ENCODE results near the gene SLC22A12.
"Not testable (repeated sequence)": the region's sequence is repeated elsewhere in the genome, so short reads cannot be mapped to it uniquely, and the experiment has no call there.

The SLC22A12 gene

GRCh38 chr11:64590763-64591221 lies at the start of gene SLC22A12:
SLC22A12 (plus strand) TSS chr11:64591220; CDS start chr11:64591557, 337 bp downstream.
- no peak for DNase-seq

DNA sequence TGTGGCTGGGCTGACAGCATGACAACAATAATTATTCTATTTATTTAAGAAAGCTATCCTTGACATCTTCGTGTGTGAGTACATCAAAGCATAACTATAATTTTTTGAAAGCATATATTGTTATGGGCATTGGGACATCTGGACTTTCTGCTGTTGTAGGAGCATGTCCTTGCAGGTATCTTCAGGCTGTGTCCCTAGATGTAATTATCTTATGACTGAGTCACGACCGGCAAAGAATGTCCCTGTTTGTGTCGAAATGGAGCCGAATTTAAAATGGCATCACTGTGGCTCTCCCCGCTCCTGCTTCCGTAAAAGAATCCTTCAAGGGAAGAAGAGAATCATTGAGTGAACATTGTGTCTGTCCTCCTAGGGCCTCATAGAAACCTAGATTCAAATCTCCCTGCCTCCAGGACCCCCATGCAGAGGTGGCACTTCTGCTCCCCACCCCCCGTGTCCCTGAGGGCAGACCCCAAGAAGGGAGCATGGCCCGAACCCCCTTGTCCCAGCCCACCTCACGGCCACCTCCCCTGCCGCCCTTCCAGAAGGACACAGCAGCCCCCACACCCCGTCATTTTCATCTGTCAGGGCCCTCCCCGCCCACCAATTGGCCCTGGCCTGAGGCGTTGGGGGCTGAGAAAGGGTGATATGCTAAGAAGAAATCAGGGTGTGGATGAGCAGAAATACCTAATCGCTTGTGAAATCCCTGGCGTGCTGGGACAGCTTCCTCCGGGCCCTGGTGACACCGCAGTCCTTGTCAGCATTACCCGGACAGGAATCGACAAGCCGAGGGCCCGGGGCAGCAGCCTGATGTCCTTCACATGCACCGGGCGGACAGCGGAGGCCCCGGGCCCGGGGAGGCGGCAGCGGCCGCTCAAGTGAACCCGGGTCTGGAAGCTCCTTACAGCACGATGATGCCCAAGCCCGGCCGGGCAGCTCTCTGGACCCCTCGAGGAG lies 48.6 kb upstream of the SLC22A12 start:
- no peak for DNase-seq

DNA sequence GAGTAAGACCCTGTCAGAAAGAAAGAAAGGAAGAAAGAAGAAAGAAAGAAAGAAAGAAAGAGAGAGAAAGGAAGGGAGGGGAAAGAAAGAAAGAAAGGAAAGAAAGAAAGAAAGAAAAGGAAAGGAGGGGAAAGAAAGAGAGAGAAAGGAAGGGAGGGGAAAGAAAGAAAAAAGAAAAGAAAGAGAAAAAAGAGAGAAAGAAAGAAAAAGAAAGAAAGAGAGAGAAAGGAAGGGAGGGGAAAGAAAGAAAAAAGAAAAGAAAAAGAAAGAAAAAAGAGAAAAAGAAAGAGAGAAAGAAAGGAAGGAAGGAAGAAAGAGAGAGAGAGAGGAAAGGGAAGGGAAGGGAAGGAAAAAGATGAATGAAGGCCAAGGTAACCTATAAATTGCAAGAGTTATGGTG lies 47.2 kb upstream of the SLC22A12 start:
- no peak for DNase-seq

DNA sequence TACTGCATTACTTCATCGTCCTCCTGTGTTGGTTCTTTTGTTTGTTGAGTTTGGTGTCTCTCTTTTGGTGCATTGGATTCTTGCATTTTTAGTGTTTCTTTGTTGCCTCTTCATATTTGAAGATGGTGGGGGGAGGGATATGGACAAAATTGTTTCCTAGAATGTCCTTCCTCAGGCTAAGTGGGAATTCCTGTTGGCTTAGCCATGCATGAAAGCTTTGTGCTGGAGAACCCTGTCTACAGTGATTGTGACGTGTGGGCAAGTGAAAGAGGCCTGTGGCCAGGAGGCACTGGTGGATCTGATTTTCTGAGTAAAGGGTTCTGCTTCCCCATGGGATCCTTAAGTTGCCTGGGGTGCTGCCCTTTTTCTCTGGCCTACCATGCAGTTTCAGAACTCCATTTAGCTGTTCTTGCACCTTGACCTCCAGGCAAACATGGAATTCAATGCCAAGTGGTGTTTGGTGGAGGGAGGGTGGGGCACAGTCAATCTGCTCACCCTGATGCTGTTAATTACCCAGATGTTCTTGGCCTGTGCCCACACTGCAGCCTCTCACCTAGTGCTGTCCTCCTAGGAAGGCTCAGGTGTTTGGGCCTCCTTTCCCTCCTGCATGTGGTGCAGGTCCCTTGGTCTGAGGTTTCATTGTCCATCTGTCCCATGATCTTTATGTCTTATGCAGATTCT lies 46.3 kb upstream of the SLC22A12 start:
- no peak for DNase-seq

DNA sequence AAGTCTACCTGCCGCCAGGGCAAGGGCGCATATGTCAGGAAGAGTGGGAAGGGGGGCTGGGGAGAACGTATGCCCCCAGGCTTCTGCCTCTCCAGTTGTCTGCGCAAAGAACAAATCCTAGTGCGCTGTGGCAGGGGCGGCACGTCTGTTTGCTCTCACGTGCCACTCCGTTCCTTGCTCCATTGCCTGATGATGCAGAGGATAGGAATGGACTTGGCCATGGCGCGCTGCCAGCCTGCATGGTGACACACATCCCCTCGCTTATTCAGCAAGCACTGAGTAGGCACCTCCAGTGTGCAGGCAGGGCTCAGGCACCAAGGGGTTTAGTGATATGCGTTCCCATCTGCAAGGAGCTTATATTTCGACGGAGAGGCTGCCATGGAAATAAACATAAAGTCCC lies 45.4 kb upstream of the SLC22A12 start:
- DNase-seq: no peak

- DNase-seq: no peak
Measured at GRCh38 chr11:64546176-64546575, 44.8 kb upstream of the SLC22A12 start.

DNA sequence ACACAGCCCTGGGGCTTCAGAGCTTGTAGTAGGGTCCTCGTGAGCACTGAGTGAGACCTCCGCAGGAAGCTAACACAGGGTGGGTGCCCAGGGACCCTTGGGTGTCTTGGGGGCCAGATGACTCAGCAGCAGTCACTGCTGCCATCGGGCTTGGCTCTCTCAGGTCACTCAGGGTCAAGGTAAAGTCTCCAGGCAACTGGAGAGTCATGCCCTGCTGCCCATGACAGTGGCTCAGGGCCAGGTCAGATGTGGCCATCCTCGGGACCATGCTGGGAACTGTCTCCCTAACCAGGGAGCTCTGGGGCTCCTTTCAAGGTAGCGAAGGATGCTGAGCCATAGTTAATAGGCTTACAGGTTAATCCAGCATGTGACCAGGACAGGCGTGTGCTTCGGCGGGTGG lies 44.4 kb upstream of the SLC22A12 start:
- no peak for DNase-seq

DNA sequence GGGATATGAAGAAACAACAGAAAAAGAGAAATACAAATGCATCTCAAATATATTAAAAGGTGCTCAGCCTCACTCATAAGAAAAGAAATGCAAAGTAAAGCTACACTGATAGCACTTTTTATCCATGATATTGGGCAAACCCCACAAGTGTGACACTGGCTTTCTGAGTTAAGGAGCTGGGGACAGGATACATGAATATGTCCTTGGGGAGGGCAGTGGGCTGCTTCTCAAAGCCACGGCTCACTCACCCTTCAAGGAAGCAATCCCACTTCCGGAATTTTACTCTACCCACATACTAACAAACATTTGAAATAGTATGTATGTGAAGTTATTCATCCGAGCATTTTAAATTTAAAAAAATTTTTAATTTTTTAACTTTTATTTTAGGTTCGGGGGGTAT lies 41.1 kb upstream of the SLC22A12 start:
- no peak for DNase-seq

DNA sequence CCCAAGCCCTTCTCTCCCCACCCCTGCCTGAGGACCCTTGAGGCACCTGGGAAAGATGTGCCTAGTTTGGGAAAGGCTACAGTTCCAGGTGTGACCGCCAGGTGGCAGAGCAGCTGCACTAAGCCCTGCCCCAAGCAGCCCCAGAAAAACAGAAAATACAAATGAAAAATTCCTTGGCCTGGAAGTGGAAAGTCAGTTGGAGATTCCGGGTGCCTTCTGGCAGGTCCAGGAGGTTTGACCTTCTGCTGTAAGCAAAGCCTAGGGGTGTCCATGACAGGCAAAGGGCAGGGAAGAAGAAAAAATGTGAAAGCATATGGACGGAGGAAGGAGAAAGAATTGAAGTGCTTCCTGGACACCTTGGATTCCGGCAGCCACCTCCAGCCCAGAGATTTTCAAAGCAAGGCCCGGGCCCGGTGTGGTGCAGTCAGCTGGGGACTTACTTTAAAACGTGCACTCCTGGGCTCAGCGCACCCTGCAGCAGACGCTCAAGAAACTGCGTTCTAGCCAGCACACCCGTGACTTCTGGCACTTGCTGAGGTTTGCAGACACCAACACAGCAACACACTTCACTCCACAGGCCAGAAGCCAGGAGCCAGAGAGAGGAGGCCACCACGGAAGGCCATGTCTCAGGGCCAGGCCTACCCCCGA lies 37.3 kb upstream of the SLC22A12 start:
- DNase-seq: peak; percentile 14 to 48 (median 39)

- DNase-seq: no peak
Measured at GRCh38 chr11:64556044-64556720, 34.8 kb upstream of the SLC22A12 start.

GRCh38 chr11:64556721-64557250 lies 34.2 kb upstream of the SLC22A12 start:
- no peak for DNase-seq

DNA sequence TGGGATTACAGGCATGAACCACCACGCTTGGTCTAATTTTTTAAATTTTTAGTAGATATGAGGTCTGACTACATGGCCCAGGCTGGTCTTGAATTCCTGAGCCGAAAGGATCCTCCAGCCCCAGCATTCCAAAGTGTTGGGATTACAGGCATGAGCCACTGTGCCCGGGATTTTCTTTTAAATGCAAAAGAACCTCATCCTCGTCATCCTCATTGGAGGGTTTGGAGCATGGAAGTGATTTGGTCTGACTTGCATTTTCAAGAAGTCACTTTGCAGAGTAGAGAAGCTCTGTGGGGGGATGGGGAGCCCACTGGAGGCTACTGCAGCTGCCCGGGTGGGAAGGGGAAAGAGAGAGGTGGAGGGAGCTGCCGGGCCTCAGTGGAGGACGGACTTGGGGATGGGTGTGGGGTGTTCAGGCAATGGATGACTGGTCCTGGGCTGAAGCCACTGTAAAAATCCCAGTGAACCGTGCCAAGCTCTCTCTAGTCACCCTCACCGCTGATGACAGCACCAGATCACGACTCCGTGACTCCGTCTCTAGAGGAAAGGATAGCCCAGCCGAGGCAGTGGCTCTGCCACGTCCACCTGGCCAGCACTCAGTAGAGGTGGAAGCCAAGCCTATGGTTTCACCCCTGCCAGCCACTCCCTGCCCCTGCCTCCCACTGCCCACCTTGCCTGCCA lies 32.8 kb upstream of the SLC22A12 start:
- DNase-seq: no peak

- DNase-seq: no peak
Measured at GRCh38 chr11:64558869-64559268, 32.2 kb upstream of the SLC22A12 start.

DNA sequence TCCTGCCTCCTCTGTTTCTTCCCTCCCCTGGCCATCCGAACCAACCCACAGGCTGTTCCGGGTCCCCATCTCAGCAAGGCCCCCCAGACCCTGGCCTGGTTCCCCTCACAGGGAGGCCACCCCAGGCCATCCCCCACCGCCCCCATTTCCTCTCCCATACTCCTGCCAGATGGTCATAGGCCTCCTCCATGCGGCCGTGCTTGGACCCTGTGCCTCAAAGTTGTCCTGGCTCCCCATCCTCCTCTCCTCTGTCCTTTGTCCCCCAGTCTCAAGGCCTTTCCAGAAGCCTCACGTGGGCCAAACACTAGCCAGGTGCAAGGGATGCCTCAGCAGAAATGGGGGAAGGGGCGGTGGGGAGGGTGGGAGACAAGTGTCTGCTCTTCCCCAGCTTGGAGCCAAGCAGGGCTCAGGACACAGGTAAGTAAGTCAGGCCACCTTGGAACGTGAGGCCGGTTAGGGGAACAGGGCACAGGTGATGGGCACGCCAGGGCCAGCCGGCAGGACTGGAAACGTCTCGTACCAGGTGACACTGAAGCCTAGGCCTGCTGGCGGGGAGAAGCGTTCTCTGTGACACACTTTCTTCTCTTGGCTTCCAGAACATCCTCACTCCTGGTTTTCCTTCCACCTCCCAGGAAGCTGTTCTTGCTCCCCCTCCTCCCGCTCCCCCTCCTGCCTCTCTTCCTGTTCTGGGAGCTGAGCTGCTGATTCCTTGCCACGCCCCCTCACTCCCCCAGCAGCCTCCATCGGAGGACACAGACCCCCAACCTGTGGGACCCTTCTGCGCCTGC lies 31.5 kb upstream of the SLC22A12 start:
- no peak for DNase-seq

GRCh38 chr11:64560139-64560771 lies 30.8 kb upstream of the SLC22A12 start:
- DNase-seq: no peak

GRCh38 chr11:64560941-64561340 lies 30.1 kb upstream of the SLC22A12 start:
- DNase-seq: no peak

GRCh38 chr11:64561429-64561828 lies 29.6 kb upstream of the SLC22A12 start:
- not testable (repeated sequence) for DNase-seq

DNA sequence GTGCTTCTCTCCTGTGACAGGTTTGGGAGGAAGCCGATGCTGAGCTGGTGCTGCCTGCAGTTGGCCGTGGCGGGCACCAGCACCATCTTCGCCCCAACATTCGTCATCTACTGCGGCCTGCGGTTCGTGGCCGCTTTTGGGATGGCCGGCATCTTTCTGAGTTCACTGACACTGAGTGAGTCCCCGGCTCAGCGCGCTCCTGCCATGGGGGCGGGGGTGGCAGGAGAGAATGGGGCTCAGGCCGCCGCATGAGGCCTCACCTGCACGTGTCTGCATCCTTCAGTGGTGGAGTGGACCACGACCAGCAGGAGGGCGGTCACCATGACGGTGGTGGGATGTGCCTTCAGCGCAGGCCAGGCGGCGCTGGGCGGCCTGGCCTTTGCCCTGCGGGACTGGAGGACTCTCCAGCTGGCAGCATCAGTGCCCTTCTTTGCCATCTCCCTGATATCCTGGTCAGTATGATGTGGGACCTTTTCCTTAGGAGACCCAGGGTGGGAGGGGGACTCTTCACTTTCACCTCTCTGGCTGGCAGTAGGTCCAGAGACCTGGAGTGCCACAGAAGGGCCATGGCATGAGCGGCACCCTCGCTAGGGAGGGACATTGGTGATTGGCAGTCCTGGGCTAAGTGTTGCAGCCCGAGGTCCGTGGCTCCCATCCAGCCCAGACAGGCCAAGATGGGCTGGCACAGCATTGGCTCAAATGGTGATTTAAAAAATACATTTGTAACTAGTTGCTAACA lies 28.9 kb upstream of the SLC22A12 start:
- no peak for DNase-seq

DNA sequence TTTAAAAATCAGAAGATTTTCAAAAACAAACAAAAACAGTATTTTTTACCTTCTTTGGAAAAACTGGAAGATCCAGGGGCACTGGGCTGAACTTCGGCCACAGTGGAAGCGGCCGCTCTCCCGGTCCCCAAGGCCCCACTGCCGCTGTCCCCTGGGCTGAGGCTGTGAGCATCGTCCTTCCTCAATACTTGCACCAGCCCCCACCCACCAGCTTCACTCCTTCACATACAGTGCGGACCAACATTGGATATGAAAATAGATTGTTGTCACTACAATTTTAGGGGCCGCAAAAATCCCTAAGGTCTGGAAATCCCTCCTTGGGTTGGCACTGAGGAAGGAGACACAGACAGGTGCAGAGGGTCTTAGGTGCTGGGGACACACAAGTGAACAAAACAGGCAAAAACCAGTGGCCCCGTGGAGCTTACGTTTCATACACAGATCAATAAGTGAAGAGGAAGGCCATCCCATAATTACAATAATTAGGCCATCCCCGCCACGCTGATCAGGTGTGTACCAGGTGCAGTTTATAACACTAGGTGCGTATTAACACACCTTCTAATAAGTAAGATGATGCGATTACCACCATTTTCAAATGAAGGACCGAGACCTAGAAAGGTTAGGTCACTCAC lies 28.2 kb upstream of the SLC22A12 start:
- no peak for DNase-seq
